Endothelial cell of umbilical vein (primary cell): ENCODE data around the gene FRY. TPM values are rescaled to one million over a fixed set of nuclear protein-coding genes. Genes with fewer than 3 reads are reported as not detected.

Source experiments
- BruUV-seq: library from RNA; stranded (reverse); fragments of 400-500 nt; replicated peaks from 2 replicates; lab custom pipeline; 2021; lab: Mats Ljungman, UMichigan
- CTCF ChIA-PET: fragments of 300-600, 350-600 bp; sonication (Branson Sonifier 250); formaldehyde crosslinking; loops from one replicate; lab custom pipeline; 2021; ENCODE audit warnings: antibody characterized with exemption, inconsistent platforms; lab: Charles Lee
- POLR2A ChIA-PET: fragments of 300-600, 350-600 bp; sonication (Branson Sonifier 250); formaldehyde crosslinking; loops from one replicate; lab custom pipeline; 2021; ENCODE audit warnings: antibody characterized with exemption, inconsistent platforms; lab: Charles Lee
- DNase-seq: peaks from one replicate; pipeline ENCODE4 v3.0.0-alpha.2; 2011; ENCODE audit warnings: low read depth, low spot score
- FAIRE-seq: peaks from 2 replicates; lab custom pipeline; 2011; peaks lifted over from hg19 to GRCh38; lab: Jason Lieb, UNC
- H2AFZ ChIP-seq: 2 replicates; pipeline ENCODE4 v1.6.0; 2012; ENCODE audit warnings: low read depth, low read length, control low read depth, inconsistent platforms
- H3K27ac ChIP-seq: 2 replicates; pipeline ENCODE4 v1.5.1; 2011; ENCODE audit warnings: low read depth, mild to moderate bottlenecking, control low read depth, low read length, moderate library complexity; ENCODE audit not compliant: insufficient read depth
- H3K27me3 ChIP-seq, 2 experiments: 2 replicates each; pipeline versions ENCODE4 v1.6.0 to v1.6.1; 2011; ENCODE audit warnings: low read length in 2 of 2, mixed read lengths in 1 of 2; ENCODE audit not compliant: control insufficient read depth in 2 of 2, insufficient read depth in 2 of 2
- H3K36me3 ChIP-seq, 2 experiments: 2 replicates in 1 of 2; 3 replicates in 1 of 2; pipeline ENCODE4 v1.5.1; 2011; ENCODE audit warnings: low read length in 2 of 2, mild to moderate bottlenecking in 1 of 2, moderate library complexity in 1 of 2; ENCODE audit not compliant: control insufficient read depth in 2 of 2, insufficient read depth in 2 of 2; ENCODE audit errors: extremely low read depth in 1 of 2
- H3K4me1 ChIP-seq: 3 replicates; pipeline ENCODE4 v1.5.1; 2011; ENCODE audit warnings: mild to moderate bottlenecking, low read length; ENCODE audit not compliant: control insufficient read depth, insufficient read depth; ENCODE audit errors: extremely low read depth
- H3K4me2 ChIP-seq: 2 replicates; pipeline ENCODE4 v1.6.1; 2011; ENCODE audit warnings: low read length, control low read depth, mixed read lengths; ENCODE audit not compliant: insufficient read depth
- H3K4me3 ChIP-seq, 3 experiments: fragments of 200-600 bp in 1 of 3; sonication (generic), shearing (Covaris generic) in 1 of 3; replicated peaks in 1 of 3; 2 replicates each; pipeline ENCODE4 v1.5.1; 2011 to 2016; ENCODE audit warnings: control low read depth in 3 of 3, low read length in 3 of 3, mild to moderate bottlenecking in 2 of 3, inconsistent platforms in 1 of 3, low read depth in 1 of 3, moderate library complexity in 1 of 3; ENCODE audit not compliant: insufficient read depth in 1 of 3
- H3K79me2 ChIP-seq: 2 replicates; pipeline ENCODE4 v1.6.0; 2012; ENCODE audit warnings: low read length, inconsistent platforms; ENCODE audit not compliant: control insufficient read depth, insufficient read depth
- H3K9ac ChIP-seq: replicated peaks from 2 replicates; pipeline ENCODE3; 2011; ENCODE audit warnings: low read length, control low read depth; ENCODE audit not compliant: insufficient read depth; ENCODE audit errors: extremely low read depth
- H3K9me1 ChIP-seq: replicated peaks from 3 replicates; pipeline ENCODE4 v1.6.0; 2011; ENCODE audit warnings: mild to moderate bottlenecking, low read length; ENCODE audit not compliant: control insufficient read depth, insufficient read depth; ENCODE audit errors: extremely low read depth
- H3K9me3 ChIP-seq: replicated peaks from 2 replicates; pipeline ENCODE4 v1.5.1; 2012; ENCODE audit warnings: low read length, inconsistent platforms; ENCODE audit not compliant: control insufficient read depth, insufficient read depth
- H4K20me1 ChIP-seq: replicated peaks from 2 replicates; pipeline ENCODE3; 2011; ENCODE audit warnings: mild to moderate bottlenecking, low read length; ENCODE audit not compliant: control insufficient read depth, insufficient read depth; ENCODE audit errors: extremely low read depth
- CTCF ChIP-seq, 2 donors: IDR thresholded peaks; 1 replicate in 1 of 2; 2 replicates in 1 of 2; pipeline ENCODE4 v1.5.1; 2011; ENCODE audit warnings: low read length in 2 of 2, mild to moderate bottlenecking in 2 of 2, moderate library complexity in 2 of 2, control low read depth in 1 of 2, inconsistent platforms in 1 of 2, low read depth in 1 of 2; ENCODE audit not compliant: insufficient read depth in 1 of 2; ENCODE audit errors: extremely low read depth in 1 of 2
- EZH2 ChIP-seq: IDR thresholded peaks from 2 replicates; pipeline ENCODE4 v1.6.1; 2012; ENCODE audit warnings: borderline replicate concordance, low read depth, mild to moderate bottlenecking, moderate library complexity, low read length, inconsistent platforms; ENCODE audit not compliant: severe bottlenecking
- FOS ChIP-seq: IDR thresholded peaks from 2 replicates; pipeline ENCODE4 v1.6.1; 2011; ENCODE audit warnings: mild to moderate bottlenecking, low read length, moderate library complexity, borderline replicate concordance; ENCODE audit not compliant: insufficient read depth
- GATA2 ChIP-seq: IDR thresholded peaks from 2 replicates; pipeline ENCODE4 v1.7.0; 2011; ENCODE audit warnings: low read depth, mild to moderate bottlenecking, moderate library complexity, mixed read lengths, low read length; ENCODE audit not compliant: insufficient read length, insufficient read depth
- JUN ChIP-seq: IDR thresholded peaks from 2 replicates; pipeline ENCODE4 v1.6.1; 2011; ENCODE audit warnings: borderline replicate concordance, low read depth; ENCODE audit not compliant: insufficient read length, insufficient read depth
- MAX ChIP-seq: IDR thresholded peaks from 2 replicates; pipeline ENCODE4 v1.6.1; 2011; ENCODE audit not compliant: insufficient read depth, insufficient read length
- MYC ChIP-seq: IDR thresholded peaks from one replicate; pipeline ENCODE4 v1.6.1; 2011; ENCODE audit warnings: mild to moderate bottlenecking, low read depth, low read length
- POLR2A ChIP-seq: IDR thresholded peaks from 2 replicates; pipeline ENCODE4 v1.6.1; 2012; ENCODE audit warnings: low read depth, mild to moderate bottlenecking, control low read depth, low read length
- POLR2AphosphoS5 ChIP-seq: IDR thresholded peaks from 2 replicates; pipeline ENCODE4 v1.6.1; 2012; ENCODE audit warnings: low read depth, mild to moderate bottlenecking, control low read depth, low read length, moderate library complexity; ENCODE audit not compliant: insufficient read depth
- dilution Hi-C: fragments of 300-500 bp; cut with MboI; formaldehyde crosslinking; loops from one replicate; pipeline ENCODE4 v1.15.0; 2019; ENCODE audit warnings: low sequenced_read_pairs; ENCODE audit not compliant: extremely low pct_ligation_motif_present
- intact Hi-C: fragments of 100-400 bp; cut with micrococcal nuclease; formaldehyde crosslinking; loops from one replicate; pipeline ENCODE4 v1.10.0; 2022
- polyA plus RNA-seq, 4 experiments: library from polyadenylated mRNA; depleted of rRNA in 3 of 4; stranded (reverse) in 3 of 4; unstranded in 1 of 4; fragments of >200 nt; gene quantifications; 2 replicates each; pipeline versions ENCODE4 v1.2.1 to v1.2.3, GENCODE V29; 2011 to 2012; ENCODE audit warnings: missing spikeins in 1 of 4
- total RNA-seq: library from RNA; stranded (reverse); gene quantifications from 2 replicates; pipeline ENCODE4 v1.2.3, GENCODE V29; 2021

The FRY gene
- total and polyA plus RNA-seq, 2 donors (not counting 3 experiments of a cell fraction or from before 2014, with no cell fraction given): 57.3 to 75.8 TPM

- no peak for FAIRE-seq
- Histone ChIP-seq H2AFZ (no peak overlapping the region), H3K4me1 (no peaks in the 10 kb centered on the region), H3K79me2 (no peaks in the 10 kb centered on the region), H3K9me1 (no peaks in the 10 kb centered on the region), H3K9me3 (no peaks in the 10 kb centered on the region), H3K4me3 (no peak overlapping the region), H3K27me3 (peaks cover 0 to 1% of the 10 kb centered on the region in 2 experiments), H3K9ac (no peak overlapping the region), H3K27ac (no peak overlapping the region), H4K20me1 (no peaks in the 10 kb centered on the region), H3K4me2 (no peak overlapping the region), H3K36me3 (peaks cover 0 to 6% of the 10 kb centered on the region in 2 experiments)
- ChIA-PET POLR2A (no interaction called here), CTCF (no interaction called here)
- TF ChIP-seq FOS: no peak
- TF ChIP-seq GATA2: no peak
- no peak for TF ChIP-seq JUN
- no peak for TF ChIP-seq MYC
- no peak for TF ChIP-seq POLR2A
- intact Hi-C loops (no loop called here), dilution Hi-C loops (no loop called here)
- BruUV-seq: no TSS peak
- DNase-seq: no peak
Measured at GRCh38 chr13:32211813-32212212, 180.2 kb downstream of the FRY start.

GRCh38 chr13:32212421-32212820 is 180.8 kb downstream of the FRY start:
- Histone ChIP-seq H3K9me3 (no peaks in the 10 kb centered on the region), H3K27me3 (no peaks in the 10 kb centered on the region), H3K4me1 (no peaks in the 10 kb centered on the region), H2AFZ (no peak overlapping the region), H3K4me2 (no peak overlapping the region), H3K9me1 (no peaks in the 10 kb centered on the region), H4K20me1 (no peaks in the 10 kb centered on the region), H3K79me2 (no peaks in the 10 kb centered on the region), H3K9ac (no peak overlapping the region), H3K4me3 (no peak overlapping the region), H3K27ac (no peak overlapping the region), H3K36me3 (peaks cover 0 to 6% of the 10 kb centered on the region in 2 experiments)
- TF ChIP-seq JUN (no peak), MAX (no peak), EZH2 (no peak), FOS (no peak), POLR2A (no peak), MYC (no peak), GATA2 (no peak), CTCF (IDR thresholded peaks at IDR 0.05; ENCODE audit: extremely low read depth in 1 of 2, insufficient read depth in 1 of 2, low read depth in 1 of 2, low read length in 2 of 2) (no peak), POLR2AphosphoS5 (no peak)
- ChIA-PET POLR2A (no interaction called here), CTCF (no interaction called here)
- no peak for FAIRE-seq
- intact Hi-C loops (no loop called here), dilution Hi-C loops (no loop called here)
- BruUV-seq: no TSS peak
- no peak for DNase-seq
